Activated CD8-positive, alpha-beta T cell treated with anti-CD3 and anti-CD28 coated beads for 36 hours (primary cell): ENCODE data around the gene ZSWIM8. TPM values are rescaled to one million over a fixed set of nuclear protein-coding genes. Genes with fewer than 3 reads are reported as not detected.
"Not testable (repeated sequence)": the region's sequence is repeated elsewhere in the genome, so short reads cannot be mapped to it uniquely, and the experiment has no call there.

Experiments used
- ATAC-seq: fragments of 200-7000 bp; cut with Tn5 transposase; one replicate; pipeline ENCODE4 v1.10.0; 2021; ENCODE audit warnings: mild to moderate bottlenecking, moderate library complexity
- CTCF ChIA-PET: fragments of 350-600 bp; sonication (Branson Sonifier 250); formaldehyde crosslinking; loops from one replicate; lab custom pipeline; 2021; ENCODE audit warnings: antibody characterized with exemption; lab: Charles Lee
- POLR2A ChIA-PET: fragments of 350-600 bp; sonication (Branson Sonifier 250); formaldehyde crosslinking; loops from one replicate; lab custom pipeline; 2021; ENCODE audit warnings: antibody characterized with exemption; lab: Charles Lee
- DNase-seq: peaks from one replicate; pipeline ENCODE4 v3.0.0-alpha.2; 2020
- H3K27ac Mint-ChIP-seq: one replicate; pipeline ENCODE4 v1.8.0; 2021; ENCODE audit warnings: mild to moderate bottlenecking, mixed read lengths
- H3K27me3 Mint-ChIP-seq: one replicate; pipeline ENCODE4 v1.8.0; 2021; ENCODE audit warnings: mixed read lengths
- H3K36me3 Mint-ChIP-seq: one replicate; pipeline ENCODE4 v1.8.0; 2021; ENCODE audit warnings: low read depth, mixed read lengths
- H3K4me1 Mint-ChIP-seq: one replicate; pipeline ENCODE4 v1.8.0; 2021; ENCODE audit warnings: low read depth, mixed read lengths
- H3K4me3 Mint-ChIP-seq: one replicate; pipeline ENCODE4 v1.8.0; 2021; ENCODE audit warnings: mild to moderate bottlenecking, moderate library complexity, mixed read lengths
- H3K9me3 Mint-ChIP-seq: one replicate; pipeline ENCODE4 v1.8.0; 2021; ENCODE audit warnings: mixed read lengths
- CTCF ChIP-seq: fragments of 200-600 bp; IDR thresholded peaks from one replicate; pipeline ENCODE4 v1.8.0; 2022; ENCODE audit warnings: antibody characterized with exemption, mild to moderate bottlenecking
- intact Hi-C: fragments of 100-400 bp; cut with micrococcal nuclease; formaldehyde crosslinking; loops from one replicate; pipeline ENCODE4 v1.10.0; 2022
- total RNA-seq, 2 experiments: library from RNA; stranded (reverse); gene quantifications; one replicate each; pipeline ENCODE4 v1.2.3, GENCODE V29; 2021

The ZSWIM8 gene, protein sequence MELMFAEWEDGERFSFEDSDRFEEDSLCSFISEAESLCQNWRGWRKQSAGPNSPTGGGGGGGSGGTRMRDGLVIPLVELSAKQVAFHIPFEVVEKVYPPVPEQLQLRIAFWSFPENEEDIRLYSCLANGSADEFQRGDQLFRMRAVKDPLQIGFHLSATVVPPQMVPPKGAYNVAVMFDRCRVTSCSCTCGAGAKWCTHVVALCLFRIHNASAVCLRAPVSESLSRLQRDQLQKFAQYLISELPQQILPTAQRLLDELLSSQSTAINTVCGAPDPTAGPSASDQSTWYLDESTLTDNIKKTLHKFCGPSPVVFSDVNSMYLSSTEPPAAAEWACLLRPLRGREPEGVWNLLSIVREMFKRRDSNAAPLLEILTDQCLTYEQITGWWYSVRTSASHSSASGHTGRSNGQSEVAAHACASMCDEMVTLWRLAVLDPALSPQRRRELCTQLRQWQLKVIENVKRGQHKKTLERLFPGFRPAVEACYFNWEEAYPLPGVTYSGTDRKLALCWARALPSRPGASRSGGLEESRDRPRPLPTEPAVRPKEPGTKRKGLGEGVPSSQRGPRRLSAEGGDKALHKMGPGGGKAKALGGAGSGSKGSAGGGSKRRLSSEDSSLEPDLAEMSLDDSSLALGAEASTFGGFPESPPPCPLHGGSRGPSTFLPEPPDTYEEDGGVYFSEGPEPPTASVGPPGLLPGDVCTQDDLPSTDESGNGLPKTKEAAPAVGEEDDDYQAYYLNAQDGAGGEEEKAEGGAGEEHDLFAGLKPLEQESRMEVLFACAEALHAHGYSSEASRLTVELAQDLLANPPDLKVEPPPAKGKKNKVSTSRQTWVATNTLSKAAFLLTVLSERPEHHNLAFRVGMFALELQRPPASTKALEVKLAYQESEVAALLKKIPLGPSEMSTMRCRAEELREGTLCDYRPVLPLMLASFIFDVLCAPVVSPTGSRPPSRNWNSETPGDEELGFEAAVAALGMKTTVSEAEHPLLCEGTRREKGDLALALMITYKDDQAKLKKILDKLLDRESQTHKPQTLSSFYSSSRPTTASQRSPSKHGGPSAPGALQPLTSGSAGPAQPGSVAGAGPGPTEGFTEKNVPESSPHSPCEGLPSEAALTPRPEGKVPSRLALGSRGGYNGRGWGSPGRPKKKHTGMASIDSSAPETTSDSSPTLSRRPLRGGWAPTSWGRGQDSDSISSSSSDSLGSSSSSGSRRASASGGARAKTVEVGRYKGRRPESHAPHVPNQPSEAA (N-terminal part only)
- 10 to 100 TPM; 30.0 to 41.0 TPM for total RNA-seq

DNA sequence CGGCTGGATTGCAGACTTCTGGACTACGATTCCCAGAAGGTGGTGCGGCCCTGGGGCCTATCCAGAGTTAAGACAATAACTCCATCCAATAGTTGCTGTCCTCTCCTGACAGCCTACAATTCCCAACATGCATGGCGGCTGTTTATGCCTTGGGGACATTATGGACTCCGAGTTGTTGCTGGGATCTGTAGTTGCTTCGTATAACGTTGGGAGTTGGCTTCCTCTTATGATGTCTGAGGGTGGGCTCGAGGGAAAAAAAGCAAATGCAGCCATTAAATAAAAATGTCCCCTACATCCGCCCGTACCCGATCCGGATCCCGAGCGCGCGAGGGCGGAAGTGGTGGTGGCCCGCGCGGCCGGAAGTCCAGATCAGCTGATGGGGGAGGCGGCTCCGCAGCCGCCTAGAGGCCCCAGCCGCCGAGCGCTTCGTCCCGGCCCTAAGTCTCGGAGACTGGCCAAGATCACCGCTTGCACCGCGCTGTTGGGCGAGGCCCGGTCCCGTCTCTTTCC is at the start of gene ZSWIM8:
ZSWIM8 (plus strand) TSS at position 396 of the 510 bp plus-strand sequence. CDS start 273 bp downstream, outside the sequence.
- POLR2A ChIA-PET, result interaction anchor here (1.1 to 11.7 kb wide), 7 partner anchors 11 to 42 kb away, joined by 3 to 112 read pairs (median 13); a partner anchor contains a TSS
- peak within 1 kb of the TSS; percentile 84 for H3K4me3 Mint-ChIP-seq
- CTCF ChIA-PET, result interaction anchor here (1.1 to 3.0 kb wide), 5 partner anchors 10 to 63 kb away, joined by 3 to 13 read pairs (median 4); a partner anchor contains a TSS

DNA sequence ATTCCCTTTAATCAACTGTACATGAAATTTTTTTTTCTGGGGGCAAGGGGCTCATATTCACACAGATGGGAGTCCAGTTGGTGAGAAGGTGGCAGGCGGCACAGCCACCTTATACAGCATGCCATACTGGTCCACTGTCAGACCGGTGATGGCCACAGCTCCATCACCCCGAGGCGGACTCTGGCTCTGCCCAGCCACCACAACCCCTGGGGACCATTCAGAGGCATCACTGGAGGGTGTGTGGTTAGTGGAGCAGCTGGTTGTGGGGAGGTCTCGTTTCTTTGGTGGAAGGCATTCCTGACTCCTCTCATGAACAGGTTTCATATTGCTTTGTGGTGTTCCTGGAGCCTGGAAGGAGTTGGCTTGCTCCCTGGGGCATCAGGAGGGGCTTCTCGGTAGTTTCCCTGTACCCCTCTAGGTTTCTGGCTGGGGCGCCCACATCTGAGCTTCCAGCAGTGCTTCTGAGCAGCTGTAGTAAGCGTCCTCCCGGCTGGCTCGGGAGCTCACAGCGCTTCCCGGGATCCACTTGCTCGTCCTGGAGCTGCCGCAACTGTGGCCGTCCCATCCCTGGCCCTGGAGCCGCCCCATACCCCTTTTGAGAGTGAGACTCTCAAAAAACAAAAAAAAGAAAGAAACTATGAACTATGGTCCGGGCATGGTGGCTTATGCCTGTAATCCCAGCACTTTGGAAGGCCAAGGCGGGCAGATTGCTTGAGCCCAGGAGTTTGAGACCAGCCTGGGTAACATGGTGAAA is 44.7 kb upstream of the ZSWIM8 start:
- POLR2A ChIA-PET, result interaction anchor here (1.2 kb wide), 1 partner anchor 19 kb away, joined by 4 read pairs; no protein-coding TSS in a partner anchor
- H3K4me3 Mint-ChIP-seq, DNase-seq, H3K27ac Mint-ChIP-seq, ATAC-seq, H3K9me3 Mint-ChIP-seq, CTCF ChIA-PET, H3K27me3 Mint-ChIP-seq: not testable (repeated sequence)
- Mint-ChIP-seq H3K36me3 (peaks cover 12% of the 10 kb centered on the region), H3K4me1 (peaks cover 24% of the 10 kb centered on the region)
- intact Hi-C loops, result loop anchor here (5.0 kb wide), 1 partner anchor 42 kb away; the partner anchor contains the start of gene CHCHD1

More for the DNA sequence above, at the start of gene ZSWIM8:
- DNase-seq, result peak; percentile 93
- intact Hi-C loops, result no loop called here
- Mint-ChIP-seq H3K4me1 (peaks cover 37% of the 10 kb centered on the region), H3K9me3 (no peaks in the 10 kb centered on the region), H3K27ac (peak within 1 kb of the TSS; percentile 100), H3K36me3 (peaks cover 18% of the 10 kb centered on the region), H3K27me3 (no peaks in the 10 kb centered on the region)
- peak; percentile 88 for ATAC-seq
- no peak for TF ChIP-seq CTCF

DNA sequence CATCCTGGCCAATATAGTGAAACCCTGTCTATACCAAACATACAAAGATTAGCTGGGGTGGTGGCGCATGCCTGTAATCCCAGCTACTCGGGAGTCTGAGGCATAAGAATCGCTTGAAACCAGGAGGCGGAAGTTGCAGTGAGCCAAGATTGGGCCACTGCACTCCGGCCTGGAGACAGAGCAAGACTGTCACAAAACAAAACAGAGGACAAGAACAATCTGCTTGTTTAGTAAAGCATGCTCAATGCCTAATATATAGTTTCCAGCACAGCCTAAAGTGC is 43.0 kb upstream of the ZSWIM8 start:
- Mint-ChIP-seq H3K27me3 (no peaks in the 10 kb centered on the region), H3K4me1 (peaks cover 33% of the 10 kb centered on the region), H3K9me3 (no peaks in the 10 kb centered on the region), H3K36me3 (peaks cover 20% of the 10 kb centered on the region), H3K4me3 (peak overlapping the region; percentile 97), H3K27ac (peak overlapping the region; percentile 100)
- ChIA-PET POLR2A (interaction anchor here (1.1 to 3.5 kb wide), 4 partner anchors 11 to 67 kb away, joined by 3 to 24 read pairs (median 11); a partner anchor contains a TSS), CTCF (interaction anchor here (2.1 kb wide), 1 partner anchor 12 kb away, joined by 8 read pairs; no protein-coding TSS in a partner anchor)
- no peak for DNase-seq
- intact Hi-C loops, result loop anchor here (5.0 kb wide), 1 partner anchor 40 kb away; the partner anchor contains the start of gene CHCHD1
- no peak for TF ChIP-seq CTCF
- ATAC-seq, result no peak

- Mint-ChIP-seq H3K27ac (peak overlapping the region; percentile 100), H3K36me3 (peaks cover 20% of the 10 kb centered on the region), H3K4me3 (peak overlapping the region; percentile 97), H3K27me3 (no peaks in the 10 kb centered on the region), H3K9me3 (no peaks in the 10 kb centered on the region), H3K4me1 (peaks cover 33% of the 10 kb centered on the region)
- intact Hi-C loops, result loop anchor here (5.0 kb wide), 1 partner anchor 39 kb away; the partner anchor contains the start of gene CHCHD1
- CTCF ChIA-PET, result interaction anchor here (1.1 to 2.4 kb wide), 4 partner anchors 13 to 37 kb away, joined by 4 to 9 read pairs (median 7); a partner anchor contains a TSS
- POLR2A ChIA-PET, result interaction anchor here (0.6 to 3.5 kb wide), 11 partner anchors 9 to 329 kb away, joined by 3 to 24 read pairs (median 4); partner anchors contain the start of genes ANXA7 and PPP3CB
- DNase-seq, result no peak
- TF ChIP-seq CTCF, result no peak
- no peak for ATAC-seq
These were observed 42.0 kb upstream of the ZSWIM8 start for GRCh38 chr10:73743327-73743904.
